ENCODE measurements around the gene PTPRU.
A peak's percentile ranks its signal among the peaks of the same experiment; 100 is the strongest.

PTPRU gene

DNA sequence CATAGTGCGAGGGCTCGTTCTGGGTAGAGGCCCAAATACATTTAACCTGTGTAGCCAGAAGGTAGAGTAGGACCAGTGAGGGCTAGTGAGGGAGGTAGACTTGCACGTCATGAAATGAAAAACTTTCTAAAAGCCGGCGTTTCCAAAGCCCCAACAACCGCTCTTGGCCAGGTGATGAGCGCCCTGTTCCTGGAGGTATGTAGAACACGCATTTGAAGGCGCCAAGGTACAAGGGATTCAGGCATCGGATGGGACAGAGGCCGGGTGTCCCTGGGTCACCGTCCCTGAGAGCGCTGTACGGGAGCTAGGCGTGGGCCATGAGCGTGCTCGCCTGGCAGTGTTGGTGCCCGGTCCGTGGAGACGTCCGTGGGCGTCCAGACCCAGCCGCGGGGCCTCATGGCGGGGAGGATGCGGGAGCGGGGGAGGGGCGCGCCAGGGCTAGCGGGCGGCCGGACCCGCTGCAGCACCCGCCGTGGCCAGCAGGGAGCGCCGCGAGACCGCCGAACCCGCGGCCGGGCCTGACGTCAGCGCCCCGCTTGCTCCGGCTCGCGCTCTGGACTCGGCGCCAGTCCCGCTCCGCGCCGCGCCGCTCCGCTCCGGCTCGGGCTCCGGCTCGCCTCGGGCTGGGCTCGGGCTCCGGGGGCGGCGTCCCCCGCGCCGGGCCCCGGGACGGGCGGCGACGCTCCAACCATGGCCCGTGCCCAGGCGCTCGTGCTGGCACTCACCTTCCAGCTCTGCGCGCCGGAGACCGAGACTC is at the start of gene PTPRU:
PTPRU (plus strand) TSS at position 568 of the 757 bp plus-strand sequence; CDS start at position 691, 123 bp downstream.
- DNase-seq (ENCODE audit: low spot score), result peak; percentile 71

DNA sequence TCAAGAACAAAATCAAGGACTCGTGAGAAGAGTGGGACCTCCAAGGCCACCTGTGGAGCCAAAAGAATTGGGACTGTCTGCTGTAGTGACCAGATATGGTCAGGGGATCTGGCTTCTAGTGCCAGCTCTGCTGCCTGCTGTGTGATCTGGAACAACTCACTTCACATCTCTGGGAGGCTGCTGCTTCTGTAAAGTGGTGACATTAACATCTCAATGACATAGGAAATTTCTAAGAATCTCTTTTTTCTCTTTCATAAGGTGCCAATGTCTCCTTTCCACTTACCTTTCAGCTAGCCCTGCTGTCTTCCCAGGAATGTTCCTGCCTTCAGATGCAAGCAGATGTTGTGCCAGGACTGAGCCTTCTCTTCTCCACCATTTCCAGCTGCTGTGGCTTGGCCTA is 49.6 kb upstream of the PTPRU start:
- no peak for DNase-seq (ENCODE audit: low spot score)

DNA sequence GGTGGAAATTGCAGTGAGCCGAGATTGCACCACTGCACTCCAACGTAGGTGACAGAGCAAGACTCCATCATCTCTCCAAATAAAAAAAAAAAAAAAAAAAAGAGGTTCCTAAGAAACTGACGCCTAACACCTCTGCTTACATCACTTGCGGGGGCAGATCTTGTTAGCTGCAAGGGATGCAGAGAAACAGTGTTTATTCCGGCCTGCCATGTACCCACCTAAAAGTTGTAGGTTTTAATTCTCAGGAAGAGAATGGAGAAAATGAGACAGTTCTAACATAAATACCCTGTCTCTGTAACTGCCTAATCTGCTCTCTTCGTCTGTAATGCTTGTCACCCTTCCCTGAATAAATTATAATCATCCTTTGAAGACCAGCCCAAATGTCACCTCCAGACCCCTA is 45.6 kb upstream of the PTPRU start:
- no peak for DNase-seq (ENCODE audit: low spot score)

DNA sequence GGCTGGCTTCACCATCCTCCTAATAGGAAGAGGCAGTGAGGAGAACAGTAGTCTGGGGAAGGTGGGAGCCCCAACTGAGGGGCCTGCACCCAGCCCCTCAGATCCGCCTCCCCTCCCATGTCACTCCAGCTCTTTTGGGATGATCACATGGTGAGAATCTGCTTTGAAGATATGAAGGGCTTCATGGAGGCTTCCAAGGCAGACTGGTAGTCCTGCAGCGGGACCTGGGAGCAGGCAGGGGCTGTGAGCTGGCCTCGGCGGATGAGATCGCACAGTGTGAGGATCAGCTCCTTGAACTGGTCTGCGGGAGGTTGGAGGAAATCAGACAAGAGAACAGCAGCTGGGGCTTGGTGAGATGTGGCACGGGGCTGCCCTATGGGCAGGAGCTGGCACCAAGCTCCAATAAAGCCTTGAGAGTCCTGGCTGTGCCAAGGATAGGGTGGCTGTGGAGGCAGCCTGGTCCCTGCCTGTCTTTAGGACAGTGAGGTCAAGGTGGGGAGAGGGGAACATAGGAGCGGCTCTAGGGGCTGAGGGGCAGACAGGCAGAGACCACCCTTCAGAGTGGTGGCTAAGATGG is 42.4 kb upstream of the PTPRU start:
- no peak for DNase-seq (ENCODE audit: low spot score)

DNA sequence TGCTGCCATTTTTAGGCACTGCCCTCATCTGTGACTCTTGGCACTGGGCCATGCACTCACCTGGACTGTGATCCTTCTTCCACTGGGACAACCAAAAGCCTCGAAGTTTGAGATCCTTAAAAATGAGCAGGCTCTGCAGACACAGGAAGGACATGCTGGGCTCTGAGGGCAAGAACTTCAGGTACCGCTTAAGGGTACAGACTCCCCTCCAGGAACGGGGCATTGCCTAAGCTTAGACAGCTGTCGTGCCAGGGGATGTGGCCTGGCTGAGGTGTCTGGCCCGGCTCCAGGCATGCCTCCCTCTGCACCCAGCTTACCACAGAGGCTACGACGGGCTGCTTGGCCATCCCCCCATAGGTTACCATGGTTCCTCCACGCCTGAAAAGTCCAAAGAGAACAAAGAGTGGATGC is 40.4 kb upstream of the PTPRU start:
- no peak for DNase-seq (ENCODE audit: low spot score)

DNA sequence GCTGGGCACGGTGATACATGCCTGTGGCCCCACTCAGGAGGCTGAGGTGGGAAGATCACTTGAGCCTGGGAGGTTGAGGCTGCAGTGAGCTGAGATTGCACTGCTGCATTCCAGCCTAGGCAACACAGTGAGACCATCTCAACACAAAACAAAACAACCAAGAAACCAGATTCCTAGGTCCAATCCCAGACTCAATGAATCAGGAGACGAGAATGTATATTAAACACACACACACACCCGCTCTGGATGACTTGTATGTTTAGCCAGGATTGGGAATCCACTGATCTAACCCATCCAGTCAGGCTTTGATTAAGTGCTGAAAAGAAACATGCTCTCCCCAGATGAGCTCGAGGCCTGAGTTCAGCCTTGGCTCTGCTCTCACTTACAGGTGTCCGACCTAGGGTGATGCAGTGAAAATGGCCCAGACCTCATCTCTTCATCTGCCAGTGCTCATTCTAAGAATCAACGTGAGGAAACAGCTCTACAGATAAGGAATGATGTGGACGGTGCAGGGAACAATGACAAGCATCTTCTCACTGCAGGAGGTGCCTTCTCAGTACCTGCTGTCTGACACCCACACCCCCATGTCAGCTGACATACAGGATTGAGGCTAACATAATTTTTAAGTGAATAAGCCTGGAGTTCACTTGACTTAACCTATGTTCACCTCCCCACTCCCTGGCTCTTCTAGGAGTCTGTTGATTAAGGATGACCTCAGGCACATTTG is 39.3 kb upstream of the PTPRU start:
- DNase-seq (ENCODE audit: low spot score), result no peak

DNA sequence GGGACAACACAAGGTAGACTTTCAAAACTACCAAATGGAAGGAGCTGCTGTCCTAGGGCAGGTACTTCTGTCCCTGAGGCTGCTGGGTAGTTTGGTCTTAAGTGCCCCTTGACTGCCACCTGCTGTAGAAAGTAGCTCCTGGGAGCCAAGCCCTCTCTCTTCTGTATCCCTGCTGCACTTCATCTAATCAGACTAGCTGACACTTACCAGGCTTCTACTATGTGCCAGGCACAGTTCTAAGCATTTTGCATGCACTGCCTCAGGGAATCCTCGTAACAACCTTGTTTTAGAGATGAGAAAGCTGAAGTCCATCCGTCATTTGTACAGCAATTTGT is 38.8 kb upstream of the PTPRU start:
- DNase-seq (ENCODE audit: low spot score), result peak; percentile 75

DNA sequence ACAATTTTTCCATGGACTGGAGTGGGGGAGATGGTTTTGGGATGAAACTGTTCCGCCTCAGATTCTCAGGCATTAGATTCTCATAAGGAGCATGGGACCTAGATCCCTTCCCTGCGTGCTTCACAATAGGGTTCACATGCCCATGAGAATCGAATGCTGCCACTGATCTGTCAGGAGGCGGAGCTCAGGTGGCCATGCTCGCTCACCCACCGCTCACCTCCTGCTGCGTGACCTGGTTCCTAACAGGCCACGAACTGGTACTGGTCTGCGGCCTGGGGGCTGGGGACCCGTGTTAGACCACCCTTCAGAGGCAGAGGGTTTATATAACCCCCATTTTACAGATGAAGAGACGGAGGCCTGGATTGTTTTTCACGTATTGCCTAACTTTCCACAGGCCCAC is 38.3 kb upstream of the PTPRU start:
- DNase-seq (ENCODE audit: low spot score), result no peak

DNA sequence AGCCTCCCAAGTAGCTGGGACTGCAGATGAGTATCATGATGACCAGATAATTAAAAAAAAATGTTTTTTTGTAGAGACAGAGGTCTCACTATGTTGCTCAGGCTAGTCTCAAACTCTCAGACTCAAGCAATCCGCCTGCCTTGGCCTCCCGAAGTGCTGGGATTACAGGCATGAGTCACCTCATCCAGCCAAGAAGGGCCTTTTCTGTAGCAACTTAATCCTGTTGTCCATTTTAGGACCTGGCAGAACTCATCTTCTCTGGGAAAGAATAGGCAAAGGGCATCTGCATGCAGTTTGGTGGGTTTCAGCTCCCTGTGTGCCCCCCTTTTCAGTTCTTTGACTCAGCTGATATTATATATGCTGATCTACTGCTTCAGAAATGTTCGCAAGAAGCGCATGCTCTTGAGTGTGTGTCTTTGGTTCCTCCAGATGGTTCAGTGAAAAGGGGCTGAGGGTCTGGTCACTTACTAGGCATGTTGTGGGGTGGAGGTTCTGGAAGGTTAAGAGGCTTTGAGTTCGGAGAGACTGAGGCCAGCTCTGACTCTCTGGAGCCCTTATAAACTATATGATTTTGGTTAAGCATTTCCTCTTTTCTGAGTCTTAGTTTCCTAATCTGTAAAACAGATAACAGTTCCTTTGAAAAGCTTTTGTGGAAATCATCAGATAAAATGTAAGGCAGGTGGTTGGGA is 35.3 kb upstream of the PTPRU start:
- no peak for DNase-seq (ENCODE audit: low spot score)

DNA sequence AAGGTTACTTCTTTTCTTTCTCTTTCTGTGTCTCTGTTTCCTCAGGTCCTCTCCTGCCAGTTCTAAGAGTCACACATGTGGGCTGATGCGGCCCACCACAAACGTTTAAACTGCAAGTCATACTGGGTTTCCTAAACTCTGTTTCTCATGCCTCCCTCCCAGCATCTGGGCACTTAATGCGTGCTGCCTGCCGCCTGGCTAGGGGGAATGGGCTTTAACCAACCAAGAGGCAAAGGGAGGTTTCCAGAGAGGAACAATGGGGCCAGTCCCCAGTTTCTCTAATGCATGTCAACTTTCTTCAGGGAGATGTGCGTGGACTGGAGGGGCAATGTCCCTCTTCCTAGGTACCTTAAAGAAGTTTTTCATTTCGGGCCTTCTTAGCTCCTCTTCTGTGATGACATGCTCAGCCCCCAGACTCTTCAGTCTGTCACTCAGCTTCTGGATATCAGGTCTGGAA is 34.7 kb upstream of the PTPRU start:
- no peak for DNase-seq (ENCODE audit: low spot score)

DNA sequence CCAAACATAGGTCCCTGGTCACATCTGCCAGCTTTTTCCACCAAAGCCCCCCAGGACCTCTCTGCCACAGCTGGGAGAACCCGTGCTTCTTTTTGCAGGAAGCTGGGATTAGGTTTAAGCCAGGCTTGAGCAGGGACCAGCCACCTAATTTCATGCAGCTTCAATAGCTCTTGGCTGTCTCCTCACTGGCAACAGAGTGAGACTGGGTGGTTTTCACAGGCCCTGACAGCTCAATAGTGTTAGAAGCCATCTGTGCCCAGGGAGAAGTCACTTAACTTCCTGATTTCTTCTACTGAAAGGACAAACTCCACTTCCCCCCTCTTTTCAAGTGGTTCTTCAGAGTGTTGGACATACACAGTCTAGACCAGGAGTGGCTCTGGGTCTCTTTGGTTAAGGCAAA is 34.3 kb upstream of the PTPRU start:
- DNase-seq (ENCODE audit: low spot score), result no peak

DNA sequence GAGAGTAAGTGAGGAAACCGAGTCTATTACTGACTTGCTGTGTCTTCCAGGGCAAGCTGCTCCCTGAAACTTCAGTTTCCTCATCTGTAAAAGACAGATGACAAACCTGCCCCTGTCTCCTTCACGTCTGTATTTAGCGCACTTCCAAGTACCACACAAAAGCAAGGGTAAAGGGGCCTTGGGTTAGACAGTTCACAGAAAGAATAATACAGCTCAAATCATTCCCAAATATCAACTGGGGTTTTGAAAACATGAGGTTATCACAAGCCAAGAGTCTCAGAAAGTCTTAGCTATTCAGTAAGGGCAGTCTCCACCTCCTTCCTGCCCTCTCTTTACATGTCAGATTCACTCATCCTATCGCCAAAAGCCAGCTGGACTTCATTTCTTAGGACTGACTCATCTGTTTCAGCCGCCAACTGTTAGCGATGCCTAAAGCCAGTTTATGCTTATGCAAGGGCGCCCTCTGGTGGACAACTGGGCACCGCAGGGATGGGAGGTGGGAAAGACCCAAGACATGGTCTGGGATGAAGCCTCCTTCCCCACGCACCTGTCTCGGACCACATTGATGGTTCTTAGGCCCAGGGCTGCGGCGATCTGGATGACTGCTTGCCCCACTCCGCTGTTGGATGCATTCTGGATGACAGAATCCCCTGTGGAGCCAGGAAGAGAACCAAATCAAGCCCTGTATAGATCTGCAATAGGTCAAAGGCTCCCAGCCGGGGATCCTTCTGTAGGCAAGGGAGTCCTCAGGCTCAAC is 33.6 kb upstream of the PTPRU start:
- peak; percentile 98 for DNase-seq (ENCODE audit: low spot score)

DNA sequence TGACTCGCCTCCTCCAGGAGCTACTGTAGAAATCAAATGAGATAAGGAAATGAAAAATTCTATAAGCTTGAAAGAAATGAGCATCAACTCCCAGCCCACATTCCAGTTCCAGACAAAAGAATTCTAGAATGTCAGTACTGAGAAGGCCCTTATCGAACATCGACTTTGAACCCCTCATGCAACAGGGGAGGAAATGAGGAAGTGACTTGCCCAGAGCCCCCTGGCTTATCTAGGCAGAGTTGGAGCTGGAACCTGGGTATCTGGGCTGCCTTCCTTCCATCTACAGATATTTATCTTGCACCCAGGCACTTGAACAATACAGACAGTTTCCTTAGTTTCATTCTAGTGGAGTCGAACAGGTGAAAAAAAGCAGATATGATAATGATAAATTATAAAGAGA is 27.9 kb upstream of the PTPRU start:
- no peak for DNase-seq (ENCODE audit: low spot score)

DNA sequence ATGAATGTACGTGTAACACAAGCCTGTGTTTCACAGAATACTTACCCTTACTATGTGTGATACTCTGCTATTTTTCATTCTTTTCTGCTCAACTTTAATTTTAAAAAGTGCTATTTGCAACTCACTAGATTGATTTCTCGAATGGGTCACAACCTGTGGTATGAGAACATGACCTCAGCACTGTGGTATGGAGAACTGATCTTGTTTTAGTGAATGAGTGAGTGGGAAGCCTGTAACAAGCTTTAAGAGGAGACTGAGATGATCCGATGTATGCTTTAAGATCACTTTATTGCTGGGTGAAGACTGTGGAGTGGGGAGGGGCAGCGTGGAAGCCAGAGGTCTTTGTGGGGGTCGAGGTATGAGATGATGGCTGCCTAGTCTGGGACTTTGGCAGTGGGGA is 27.1 kb upstream of the PTPRU start:
- no peak for DNase-seq (ENCODE audit: low spot score)

DNA sequence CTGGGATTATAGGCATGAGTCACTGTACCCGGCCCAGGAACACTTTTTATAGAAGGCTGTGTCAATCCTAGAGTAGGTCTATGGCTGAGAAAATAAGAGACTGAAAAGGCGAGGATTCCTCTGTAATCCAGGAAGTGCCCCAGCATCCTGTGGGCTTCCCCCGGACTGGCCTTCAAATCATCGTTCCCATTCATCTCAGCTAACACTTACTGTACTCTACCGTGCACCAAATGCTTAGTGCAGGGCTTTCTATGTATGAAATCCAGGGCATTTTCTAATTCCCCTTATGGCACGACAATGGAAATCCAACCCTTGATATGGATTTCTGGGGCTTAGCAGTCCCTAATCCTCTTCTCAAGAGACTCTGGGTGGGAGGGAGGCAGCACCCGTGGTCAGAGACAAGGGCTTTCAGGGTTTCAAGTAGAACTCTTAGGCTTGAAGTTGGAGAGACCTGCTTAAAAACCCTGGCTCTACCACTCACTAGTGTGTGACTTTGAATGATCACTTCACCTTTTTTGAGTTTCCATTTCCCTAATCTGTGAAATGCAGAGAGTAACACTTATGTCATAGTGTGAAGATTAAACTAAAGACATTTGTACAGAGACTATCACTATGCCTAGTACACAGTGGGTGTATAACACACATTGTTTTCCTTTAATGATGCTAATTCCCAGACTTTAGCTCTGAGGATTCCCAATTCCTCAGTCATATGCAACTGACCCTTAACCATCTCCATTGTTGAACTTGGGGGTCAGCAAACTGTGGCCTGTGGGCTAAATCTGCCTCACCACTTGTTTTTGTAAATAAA is 25.8 kb upstream of the PTPRU start:
- DNase-seq (ENCODE audit: low spot score), result no peak

DNA sequence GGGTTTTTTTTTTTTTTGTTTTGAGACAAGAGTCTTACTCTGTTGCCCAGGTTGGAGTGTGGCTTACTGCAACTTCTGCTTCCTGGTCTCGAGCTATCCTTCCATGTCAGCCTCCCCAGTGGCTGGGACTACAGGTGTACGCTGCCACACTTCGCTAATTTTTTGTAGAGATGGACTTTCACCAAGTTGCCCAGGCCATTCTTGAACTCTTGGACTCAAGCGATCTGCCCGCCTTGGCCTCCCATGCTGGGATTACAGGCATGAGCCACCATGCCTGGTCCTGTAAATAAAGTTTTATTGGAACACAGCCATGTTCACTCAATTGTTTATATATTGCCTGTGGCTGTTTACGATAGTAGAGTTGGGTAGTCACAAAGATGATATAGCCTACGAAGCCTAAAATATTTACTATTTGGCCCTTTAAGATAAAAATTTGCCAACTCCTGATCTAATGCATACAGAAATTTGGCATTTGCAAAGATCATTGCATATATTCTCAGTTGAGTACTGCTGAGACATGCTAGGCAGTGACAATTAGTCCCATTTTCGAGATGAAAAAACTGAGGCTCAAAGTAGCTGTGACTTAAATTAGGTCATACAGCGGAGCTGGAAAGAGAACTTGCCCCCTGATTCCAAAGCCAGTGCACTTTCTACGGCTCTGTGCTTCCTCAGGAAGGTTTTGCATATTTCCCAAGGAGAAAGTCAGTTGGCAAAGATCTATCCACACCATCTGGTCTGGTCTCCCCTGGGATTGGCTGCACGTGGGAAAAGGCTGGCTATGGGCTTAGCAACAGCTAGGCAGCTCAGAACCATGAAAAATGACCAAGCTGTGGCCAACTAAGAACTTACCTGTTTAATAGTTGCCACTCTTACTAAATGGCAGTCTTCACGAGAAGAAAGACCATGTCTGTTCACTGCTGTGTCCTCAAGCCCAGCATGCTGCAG is 25.0 kb upstream of the PTPRU start:
- DNase-seq (ENCODE audit: low spot score), result no peak

DNA sequence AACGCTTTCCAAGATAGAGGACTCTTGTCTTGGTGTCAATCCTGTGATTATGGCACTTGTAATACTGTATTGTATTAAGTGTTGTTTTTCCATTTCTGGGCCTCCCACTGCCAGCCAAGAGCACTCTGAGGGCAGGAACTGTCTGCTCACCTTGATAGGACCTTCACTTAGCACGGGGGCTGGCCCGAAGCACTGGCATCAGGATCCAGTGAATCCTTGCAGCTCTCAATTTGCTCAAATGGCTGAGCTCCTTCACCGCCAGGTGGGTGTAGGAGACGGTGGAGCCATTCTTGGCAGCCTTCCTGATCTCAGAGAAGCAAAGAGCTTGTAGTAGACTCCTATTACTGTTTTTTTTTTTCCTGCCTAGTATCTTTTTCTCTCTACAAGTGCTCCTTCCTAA is 23.3 kb upstream of the PTPRU start:
- DNase-seq (ENCODE audit: low spot score), result no peak

DNA sequence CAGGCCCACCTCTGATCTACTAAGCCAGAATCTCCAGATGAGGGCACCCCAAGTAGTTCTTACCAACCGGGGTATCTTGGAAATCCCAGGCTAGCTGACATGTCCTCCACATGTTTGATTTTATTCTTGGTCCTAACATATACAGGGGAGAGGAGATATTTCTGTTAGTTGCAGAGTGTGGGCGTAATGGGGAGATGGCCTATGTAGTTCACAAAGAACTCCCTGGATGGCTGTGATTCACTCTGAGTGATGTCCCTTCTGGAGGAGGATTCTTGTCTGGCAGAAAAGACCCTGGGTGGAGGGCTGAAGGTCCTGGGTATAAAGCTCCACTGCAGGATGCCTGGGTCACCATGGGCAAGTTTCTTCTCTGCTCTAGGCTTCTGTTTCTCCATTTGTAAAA is 18.7 kb upstream of the PTPRU start:
- DNase-seq (ENCODE audit: low spot score), result no peak

DNA sequence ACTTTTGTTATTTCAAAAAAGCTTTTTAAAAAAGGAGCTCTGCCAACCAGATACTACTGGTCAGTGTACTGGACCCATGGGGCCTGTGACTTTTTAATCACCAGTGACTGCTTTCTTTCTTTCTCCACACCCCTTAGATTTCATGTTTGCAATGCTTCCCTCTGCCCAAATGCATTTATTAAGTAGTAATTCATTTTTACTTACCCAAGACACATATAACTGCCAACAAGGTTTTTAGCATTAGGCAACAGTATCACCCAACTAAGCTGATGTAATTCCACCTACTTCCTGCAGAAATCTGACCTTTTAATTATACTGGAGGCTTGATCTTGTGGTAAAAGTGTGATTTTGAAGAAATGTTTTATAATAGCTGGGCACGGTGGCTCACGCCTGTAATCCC is 18.1 kb upstream of the PTPRU start:
- no peak for DNase-seq (ENCODE audit: low spot score)

DNA sequence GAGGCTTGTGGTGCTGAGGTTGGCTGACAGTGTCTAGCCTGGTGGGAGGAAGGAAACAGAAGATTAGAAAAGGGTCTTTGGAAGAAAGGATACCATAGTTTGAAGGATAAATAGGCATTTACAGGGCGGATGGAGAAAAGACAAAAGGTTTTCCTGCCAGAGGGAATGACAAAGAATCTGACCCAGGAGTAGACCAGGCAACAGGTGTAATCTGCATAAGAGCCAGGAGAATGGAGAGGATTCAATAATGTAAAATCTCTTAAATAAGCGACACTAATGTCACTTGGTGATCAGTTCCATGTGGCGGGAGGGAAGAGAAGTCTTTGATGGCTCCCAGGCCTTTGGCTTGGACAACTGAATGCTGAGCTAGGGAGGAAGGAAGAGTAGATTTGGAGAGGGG is 15.0 kb upstream of the PTPRU start:
- DNase-seq (ENCODE audit: low spot score), result no peak
